Kidney epithelial cell (primary cell): ENCODE data around the gene TCF7L2. TPM values are rescaled to one million over a fixed set of nuclear protein-coding genes. Genes with fewer than 3 reads are reported as not detected.

Experiments
- DNase-seq: peaks from one replicate; pipeline ENCODE4 v3.0.0-alpha.2; 2010; ENCODE audit warnings: low read depth
- H3K27me3 ChIP-seq: 2 replicates; pipeline ENCODE4 v1.6.0; 2011; ENCODE audit warnings: low read length; ENCODE audit not compliant: control insufficient read depth, insufficient read depth
- H3K36me3 ChIP-seq: 2 replicates; pipeline ENCODE4 v1.5.1; 2011; ENCODE audit warnings: low read length; ENCODE audit not compliant: control insufficient read depth, insufficient read depth
- H3K4me3 ChIP-seq: 2 replicates; pipeline ENCODE4 v1.5.1; 2011; ENCODE audit warnings: low read depth, mild to moderate bottlenecking, control low read depth, low read length
- CTCF ChIP-seq: IDR thresholded peaks from 2 replicates; pipeline ENCODE4 v1.5.1; 2011; ENCODE audit warnings: mild to moderate bottlenecking, moderate library complexity, low read length, control low read depth, inconsistent platforms; ENCODE audit not compliant: insufficient read depth, poor library complexity, severe bottlenecking
- total RNA-seq: library from RNA; depleted of rRNA; stranded (reverse); fragments of >200 nt; gene quantifications from 2 replicates; pipeline ENCODE4 v1.2.3, GENCODE V29; 2015

Gene TCF7L2
- total RNA-seq, 1 donor from 2014 or later = 3.4 TPM

- TF ChIP-seq CTCF = no peak
- no peaks in the 10 kb centered on the region for H3K27me3 ChIP-seq
- no peak overlapping the region for H3K4me3 ChIP-seq
- H3K36me3 ChIP-seq = no peaks in the 10 kb centered on the region
- no peak for DNase-seq
Observed at GRCh38 chr10:113094114-113094486, 144.1 kb downstream of the TCF7L2 start.

- H3K4me3 ChIP-seq = no peak overlapping the region
- H3K36me3 ChIP-seq = no peaks in the 10 kb centered on the region
- no peak for DNase-seq
- no peak for TF ChIP-seq CTCF
- H3K27me3 ChIP-seq = no peaks in the 10 kb centered on the region
Observed at GRCh38 chr10:113095419-113096127, 145.5 kb downstream of the TCF7L2 start.

GRCh38 chr10:113096128-113096996 lies 146.3 kb downstream of the TCF7L2 start:
- Histone ChIP-seq H3K36me3 (no peaks in the 10 kb centered on the region), H3K27me3 (no peaks in the 10 kb centered on the region), H3K4me3 (no peak overlapping the region)
- TF ChIP-seq CTCF = no peak
- DNase-seq = no peak

- no peak for TF ChIP-seq CTCF
- Histone ChIP-seq H3K27me3 (no peaks in the 10 kb centered on the region), H3K36me3 (no peaks in the 10 kb centered on the region), H3K4me3 (no peak overlapping the region)
- no peak for DNase-seq
Observed at GRCh38 chr10:113097036-113097435, 147.0 kb downstream of the TCF7L2 start.

- DNase-seq = peak; percentile 52
- no peak for TF ChIP-seq CTCF
Observed at GRCh38 chr10:113099431-113100183, 149.6 kb downstream of the TCF7L2 start.

More at GRCh38 chr10:113099431-113100183, 149.6 kb downstream of the TCF7L2 start:
- no peaks in the 10 kb centered on the region for H3K27me3 ChIP-seq
- no peak overlapping the region for H3K4me3 ChIP-seq
- no peaks in the 10 kb centered on the region for H3K36me3 ChIP-seq
